ENCODE results near the gene NTMT1. TPM values are rescaled to one million over a fixed set of nuclear protein-coding genes. Genes with fewer than 3 reads are reported as not detected.

Gene NTMT1
- total and polyA plus RNA-seq, 9 of the 15 experiments (the other 6 are each of a cell fraction or from before 2014, with no cell fraction given), result 42.1 to 116 (median 74.7) TPM

DNA sequence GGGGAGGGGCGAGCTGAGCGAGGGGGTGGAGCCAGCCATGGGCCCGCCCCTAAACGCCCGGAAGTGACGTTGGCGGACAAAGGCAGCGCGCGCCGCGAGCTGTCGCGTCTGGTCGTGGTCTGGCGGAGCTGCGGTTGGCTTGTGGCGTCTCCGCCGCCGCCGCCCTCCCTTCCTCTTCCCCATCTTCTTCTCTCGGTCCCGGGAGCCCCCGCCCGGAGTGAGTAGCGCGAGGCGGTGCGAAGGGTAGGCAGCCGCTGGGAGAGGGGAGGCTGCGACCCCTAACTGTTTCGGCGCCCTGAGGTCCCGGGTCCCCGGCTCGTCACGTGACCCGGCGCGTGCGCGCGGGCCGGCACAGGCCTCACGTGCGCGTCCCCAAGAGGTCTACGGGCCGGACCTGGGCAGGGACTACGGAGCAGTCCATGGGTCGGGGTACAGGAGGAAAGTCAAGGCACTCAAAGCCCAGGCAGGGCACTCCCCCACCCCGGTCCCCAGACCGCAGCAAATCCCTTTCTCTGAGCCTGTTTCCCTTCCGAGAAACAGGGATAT, at the start of gene NTMT1 (continued):
- TF ChIP-seq SMAD3 (CRISPR knock-in tag; conservative IDR thresholded peaks at IDR 0.05) (0 out of 2 replicates have a peak, but pooled peaks have one; percentile 55), FOXP1 (CRISPR knock-in tag; IDR thresholded peaks at IDR 0.05) (no peak), HNRNPUL1 (IDR thresholded peaks at IDR 0.05; ENCODE audit: low read length) (no peak), TOE1 (IDR thresholded peaks at IDR 0.05; ENCODE audit: borderline replicate concordance) (peak; percentile 99), TOE1 (CRISPR knock-in tag; IDR thresholded peaks at IDR 0.05; ENCODE audit: borderline replicate concordance, low read depth) (no peak), PHF8 (IDR thresholded peaks at IDR 0.05; ENCODE audit: borderline replicate concordance, low read length) (peak; percentile 92; the same call in 1 of the 2 replicates), NFE2L1 (tag; IDR thresholded peaks at IDR 0.05; ENCODE audit: borderline replicate concordance, low read depth) (no peak), CC2D1A (IDR thresholded peaks at IDR 0.05) (no peak), CBX2 (IDR thresholded peaks at IDR 0.05; ENCODE audit: insufficient read depth, low read length, poor library complexity, severe bottlenecking) (no peak), HCFC1 (IDR thresholded peaks at IDR 0.05; ENCODE audit: low read depth, low read length) (peak; percentile 33; the same call in 1 of the 2 replicates), ZNF76 (CRISPR knock-in tag; IDR thresholded peaks at IDR 0.05; ENCODE audit: borderline replicate concordance) (peak; percentile 65; the same call in 1 of the 2 replicates), PCBP2 (IDR thresholded peaks at IDR 0.05; ENCODE audit: low read depth, low read length, poor library complexity, severe bottlenecking) (peak; percentile 12), RB1 (IDR thresholded peaks at IDR 0.05; ENCODE audit: low read depth) (peak; percentile 92), ZNF511 (CRISPR knock-in tag; IDR thresholded peaks at IDR 0.05) (peak; percentile 63; the same call in 1 of the 2 replicates), CTCFL (IDR thresholded peaks at IDR 0.05; ENCODE audit: borderline replicate concordance, insufficient read depth, low read depth, low read length, poor library complexity, severe bottlenecking) (peak; percentile 1), ZNF253 (CRISPR knock-in tag; conservative IDR thresholded peaks at IDR 0.05) (0 out of 2 replicates have a peak, but pooled peaks have one; percentile 7)
- TF ChIP-seq, protein P1, sequence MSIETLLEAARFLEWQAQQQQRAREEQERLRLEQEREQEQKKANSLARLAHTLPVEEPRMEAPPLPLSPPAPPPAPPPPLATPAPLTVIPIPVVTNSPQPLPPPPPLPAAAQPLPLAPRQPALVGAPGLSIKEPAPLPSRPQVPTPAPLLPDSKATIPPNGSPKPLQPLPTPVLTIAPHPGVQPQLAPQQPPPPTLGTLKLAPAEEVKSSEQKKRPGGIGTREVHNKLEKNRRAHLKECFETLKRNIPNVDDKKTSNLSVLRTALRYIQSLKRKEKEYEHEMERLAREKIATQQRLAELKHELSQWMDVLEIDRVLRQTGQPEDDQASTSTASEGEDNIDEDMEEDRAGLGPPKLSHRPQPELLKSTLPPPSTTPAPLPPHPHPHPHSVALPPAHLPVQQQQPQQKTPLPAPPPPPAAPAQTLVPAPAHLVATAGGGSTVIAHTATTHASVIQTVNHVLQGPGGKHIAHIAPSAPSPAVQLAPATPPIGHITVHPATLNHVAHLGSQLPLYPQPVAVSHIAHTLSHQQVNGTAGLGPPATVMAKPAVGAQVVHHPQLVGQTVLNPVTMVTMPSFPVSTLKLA (conservative IDR thresholded peaks at IDR 0.05), result peak; percentile 99 to 100
- TF ChIP-seq, protein P2, sequence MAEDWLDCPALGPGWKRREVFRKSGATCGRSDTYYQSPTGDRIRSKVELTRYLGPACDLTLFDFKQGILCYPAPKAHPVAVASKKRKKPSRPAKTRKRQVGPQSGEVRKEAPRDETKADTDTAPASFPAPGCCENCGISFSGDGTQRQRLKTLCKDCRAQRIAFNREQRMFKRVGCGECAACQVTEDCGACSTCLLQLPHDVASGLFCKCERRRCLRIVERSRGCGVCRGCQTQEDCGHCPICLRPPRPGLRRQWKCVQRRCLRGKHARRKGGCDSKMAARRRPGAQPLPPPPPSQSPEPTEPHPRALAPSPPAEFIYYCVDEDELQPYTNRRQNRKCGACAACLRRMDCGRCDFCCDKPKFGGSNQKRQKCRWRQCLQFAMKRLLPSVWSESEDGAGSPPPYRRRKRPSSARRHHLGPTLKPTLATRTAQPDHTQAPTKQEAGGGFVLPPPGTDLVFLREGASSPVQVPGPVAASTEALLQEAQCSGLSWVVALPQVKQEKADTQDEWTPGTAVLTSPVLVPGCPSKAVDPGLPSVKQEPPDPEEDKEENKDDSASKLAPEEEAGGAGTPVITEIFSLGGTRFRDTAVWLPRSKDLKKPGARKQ (CRISPR knock-in tag; IDR thresholded peaks at IDR 0.05), result no peak
- TF ChIP-seq, protein P3, sequence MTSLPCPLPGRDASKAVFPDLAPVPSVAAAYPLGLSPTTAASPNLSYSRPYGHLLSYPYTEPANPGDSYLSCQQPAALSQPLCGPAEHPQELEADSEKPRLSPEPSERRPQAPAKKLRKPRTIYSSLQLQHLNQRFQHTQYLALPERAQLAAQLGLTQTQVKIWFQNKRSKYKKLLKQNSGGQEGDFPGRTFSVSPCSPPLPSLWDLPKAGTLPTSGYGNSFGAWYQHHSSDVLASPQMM (CRISPR knock-in tag; IDR thresholded peaks at IDR 0.05), result no peak

All from K562 (cell line).